Lung (tissue), 12 donors: Measurements from ENCODE around the gene WDR1. TPM values are rescaled to one million over a fixed set of nuclear protein-coding genes. Genes with fewer than 3 reads are reported as not detected.
A peak's percentile ranks its signal among the peaks of the same experiment; 100 is the strongest.

ENCODE experiments used
- ATAC-seq: fragments of 200-7000 bp; cut with Tn5 transposase; one replicate; pipeline ENCODE4 v1.9.1; 2020; ENCODE audit warnings: moderate number of reproducible peaks; ENCODE audit not compliant: insufficient read depth, low FRiP score
- DNase-seq, 3 donors: peaks; one replicate each; pipeline ENCODE4 v3.0.0-alpha.2; 2013 to 2017
- H3K27ac ChIP-seq, 2 donors: one replicate each; pipeline ENCODE4 v1.5.1; 2013; ENCODE audit warnings: mild to moderate bottlenecking in 2 of 2, moderate library complexity in 2 of 2, control low read depth in 1 of 2, inconsistent platforms in 1 of 2, low read depth in 1 of 2, low read length in 1 of 2
- H3K27me3 ChIP-seq, 3 donors: one replicate each; pipeline ENCODE4 v1.5.1; 2013; ENCODE audit warnings: low read length in 2 of 3; ENCODE audit not compliant: control insufficient read depth in 3 of 3, insufficient read depth in 3 of 3
- H3K36me3 ChIP-seq, 4 donors: one replicate each; pipeline ENCODE4 v1.5.1; 2013; ENCODE audit warnings: low read length in 4 of 4, mild to moderate bottlenecking in 1 of 4, moderate library complexity in 1 of 4; ENCODE audit not compliant: control insufficient read depth in 4 of 4, insufficient read depth in 4 of 4
- H3K4me1 ChIP-seq, 5 donors: one replicate each; pipeline ENCODE4 v1.5.1; 2013; ENCODE audit warnings: low read length in 5 of 5, mild to moderate bottlenecking in 2 of 5, moderate library complexity in 1 of 5; ENCODE audit not compliant: control insufficient read depth in 5 of 5, insufficient read depth in 5 of 5
- H3K4me3 ChIP-seq: one replicate; pipeline ENCODE4 v1.5.1; 2013; ENCODE audit warnings: mild to moderate bottlenecking, control low read depth, moderate library complexity
- H3K9ac ChIP-seq, 2 donors: one replicate each; pipeline ENCODE4 v1.5.1; 2013; ENCODE audit warnings: low read length in 2 of 2, control low read depth in 1 of 2; ENCODE audit not compliant: insufficient read depth in 1 of 2
- H3K9me3 ChIP-seq, 4 donors: one replicate each; pipeline ENCODE4 v1.5.1; 2013; ENCODE audit warnings: low read length in 3 of 4, mild to moderate bottlenecking in 1 of 4, moderate library complexity in 1 of 4; ENCODE audit not compliant: control insufficient read depth in 4 of 4, insufficient read depth in 3 of 4
- WGBS, 2 donors: extraction: QIAGEN DNeasy Blood & Tissue Kit; methylation state at CpG; one replicate each; pipeline ENCODE4 v1.1.7; 2013; 5-methylcytosine and 5-hydroxymethylcytosine counted together
- polyA plus RNA-seq, 2 donors: library from polyadenylated mRNA; stranded (reverse); fragments of 200-250 nt; gene quantifications; one replicate each; pipeline ENCODE4 v1.2.1, GENCODE V29; 2013
- total RNA-seq, 2 donors: library from RNA; depleted of rRNA in 1 of 2; stranded (reverse); fragments of >200 nt in 1 of 2; gene quantifications; one replicate each; pipeline ENCODE4 v1.2.1, GENCODE V29; 2014 to 2021
- TF ChIP-seq, protein P1 (sequence below): IDR thresholded peaks from 2 replicates; pipeline ENCODE4 v1.5.1; 2012; ENCODE audit warnings: mild to moderate bottlenecking; ENCODE audit errors: control extremely low read depth, extremely low read depth
- donor health status: control.
- donor health status: control.
- donor health status: Bipolar disorder and iron deficiency.
- donor health status: healthy.
- donor health status: DM: yes; HTN: yes; CAD: no.

WDR1 gene
- total and polyA plus RNA-seq, 4 donors = 72.0 to 325 (median 205) TPM

DNA sequence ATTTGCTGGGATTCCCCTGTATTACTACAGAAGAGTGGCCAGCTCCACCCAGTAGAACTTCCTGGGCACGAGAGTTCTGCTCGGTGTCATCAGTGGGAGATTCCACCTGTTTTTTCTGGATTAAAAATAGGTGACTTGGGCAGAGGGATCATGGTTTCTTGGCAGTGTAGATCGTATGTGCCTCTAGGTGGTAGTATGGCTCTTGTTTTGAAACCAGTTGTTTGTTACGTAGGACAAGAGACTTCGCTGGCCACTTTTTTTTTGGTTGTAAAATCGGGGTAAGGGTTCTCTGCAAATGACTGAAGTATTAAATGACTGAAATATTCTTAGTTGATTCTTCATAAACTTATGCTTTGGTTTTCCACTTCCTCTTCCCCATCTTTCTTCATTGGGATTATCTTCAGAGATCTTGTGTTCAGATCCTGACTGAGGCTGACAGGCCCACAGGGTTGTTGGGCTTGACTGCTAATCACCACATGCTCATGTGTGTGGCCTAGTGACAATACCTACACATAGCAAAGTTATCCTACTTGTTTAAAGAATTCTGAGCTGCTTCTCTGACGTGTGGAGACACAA lies 43.8 kb upstream of the WDR1 start:
- 61 to 67% methylated on average over 7 of the region's 7 CpGs for WGBS, 2 donors
- H3K27me3 ChIP-seq = no peaks in the 10 kb centered on the region
- DNase-seq = peak in 2 of 3 donors; percentile 38 to 55
- no peak overlapping the region for H3K9ac ChIP-seq
- TF ChIP-seq, protein P1, sequence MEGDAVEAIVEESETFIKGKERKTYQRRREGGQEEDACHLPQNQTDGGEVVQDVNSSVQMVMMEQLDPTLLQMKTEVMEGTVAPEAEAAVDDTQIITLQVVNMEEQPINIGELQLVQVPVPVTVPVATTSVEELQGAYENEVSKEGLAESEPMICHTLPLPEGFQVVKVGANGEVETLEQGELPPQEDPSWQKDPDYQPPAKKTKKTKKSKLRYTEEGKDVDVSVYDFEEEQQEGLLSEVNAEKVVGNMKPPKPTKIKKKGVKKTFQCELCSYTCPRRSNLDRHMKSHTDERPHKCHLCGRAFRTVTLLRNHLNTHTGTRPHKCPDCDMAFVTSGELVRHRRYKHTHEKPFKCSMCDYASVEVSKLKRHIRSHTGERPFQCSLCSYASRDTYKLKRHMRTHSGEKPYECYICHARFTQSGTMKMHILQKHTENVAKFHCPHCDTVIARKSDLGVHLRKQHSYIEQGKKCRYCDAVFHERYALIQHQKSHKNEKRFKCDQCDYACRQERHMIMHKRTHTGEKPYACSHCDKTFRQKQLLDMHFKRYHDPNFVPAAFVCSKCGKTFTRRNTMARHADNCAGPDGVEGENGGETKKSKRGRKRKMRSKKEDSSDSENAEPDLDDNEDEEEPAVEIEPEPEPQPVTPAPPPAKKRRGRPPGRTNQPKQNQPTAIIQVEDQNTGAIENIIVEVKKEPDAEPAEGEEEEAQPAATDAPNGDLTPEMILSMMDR = no peak
- ATAC-seq = no peak
- H3K27ac ChIP-seq = no peak overlapping the region
- H3K9me3 ChIP-seq = no peaks in the 10 kb centered on the region
- H3K4me3 ChIP-seq = no peak overlapping the region
- no peaks in the 10 kb centered on the region for H3K36me3 ChIP-seq
- peaks cover 0 to 6% (median 0%) of the 10 kb centered on the region in 5 donors for H3K4me1 ChIP-seq

DNA sequence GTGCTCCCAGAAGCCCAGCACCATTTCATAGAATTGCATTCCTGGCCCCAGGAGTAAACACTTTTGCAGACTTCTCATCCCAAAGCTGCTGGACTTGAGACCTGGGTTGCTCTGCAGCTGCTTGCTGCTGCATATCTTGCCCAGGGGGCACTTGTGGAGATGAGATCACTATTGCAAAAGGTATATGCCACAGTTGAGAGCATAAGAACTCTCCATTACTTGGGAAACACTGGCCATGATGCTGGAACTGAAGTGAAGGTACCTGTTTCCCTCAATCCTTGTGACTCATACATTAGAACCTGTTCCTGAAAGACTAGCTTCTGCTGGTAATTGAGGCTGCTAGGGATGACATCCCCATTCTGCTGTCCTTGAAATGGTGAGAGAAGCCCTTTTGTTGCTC lies 43.1 kb upstream of the WDR1 start:
- DNase-seq = no peak
- no peaks in the 10 kb centered on the region for H3K27me3 ChIP-seq
- H3K9me3 ChIP-seq = no peaks in the 10 kb centered on the region
- H3K36me3 ChIP-seq = no peaks in the 10 kb centered on the region
- no peak overlapping the region for H3K27ac ChIP-seq
- TF ChIP-seq, protein P1 = no peak
- H3K4me3 ChIP-seq = no peak overlapping the region
- no peak for ATAC-seq
- H3K4me1 ChIP-seq = peaks cover 0 to 6% (median 0%) of the 10 kb centered on the region in 5 donors
- H3K9ac ChIP-seq = no peak overlapping the region

DNA sequence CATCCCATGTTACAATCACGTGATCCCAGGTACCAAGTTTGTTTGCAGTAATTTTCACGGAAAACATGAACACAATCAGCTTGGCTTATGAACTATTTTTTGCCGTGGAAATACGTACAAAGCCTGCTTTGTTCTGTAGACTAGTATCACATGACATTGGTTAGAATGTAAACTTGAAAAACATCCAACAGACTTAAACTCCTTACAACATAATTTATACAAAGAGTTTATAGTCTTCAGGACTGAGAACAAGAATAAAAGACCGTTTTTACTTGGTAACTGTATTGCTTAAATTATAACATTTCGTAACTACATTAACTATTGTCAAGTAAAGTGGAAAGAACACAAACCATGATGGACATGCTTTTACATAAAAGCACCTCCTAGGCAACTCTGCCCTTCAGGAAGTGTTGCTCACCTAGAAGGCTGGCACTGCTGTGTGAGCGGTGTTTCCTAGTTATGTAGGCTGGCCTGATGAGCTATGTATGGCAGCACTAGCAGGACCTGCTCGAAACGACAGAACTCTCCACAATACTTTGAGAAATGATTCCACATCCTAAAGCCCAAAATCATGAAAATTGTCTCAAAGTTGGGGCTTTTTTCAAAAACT lies 41.8 kb upstream of the WDR1 start:
- H3K9ac ChIP-seq = peak overlapping the region in 1 of 2 donors; percentile 11
- H3K4me3 ChIP-seq = no peak overlapping the region
- H3K27me3 ChIP-seq = no peaks in the 10 kb centered on the region
- no peaks in the 10 kb centered on the region for H3K9me3 ChIP-seq
- TF ChIP-seq, protein P1 = no peak
- ATAC-seq (no peak), DNase-seq (peak in 2 of 3 donors; percentile 67 to 78)
- no peak overlapping the region for H3K27ac ChIP-seq
- no peaks in the 10 kb centered on the region for H3K36me3 ChIP-seq
- peaks cover 0 to 6% (median 0%) of the 10 kb centered on the region in 5 donors for H3K4me1 ChIP-seq
- WGBS, 2 donors = 47% methylated on average over 9 of the region's 9 CpGs
